Stomach (tissue), 4 donors: ENCODE results near the gene PRM3.

Experiments used
- POLR2AphosphoS5 ChIP-seq, 3 donors: sonication (generic); formaldehyde crosslinking; IDR thresholded peaks; one replicate each; pipeline ENCODE4 v1.6.1; 2016; ENCODE audit warnings: antibody characterized with exemption in 3 of 3
- TF ChIP-seq, protein P1 (sequence below), 7 experiments: fragments of 450-650 bp in 4 of 7; fragments of 200-600 bp in 3 of 7; sonication (generic) in 3 of 7; IDR thresholded peaks; one replicate each; pipeline ENCODE4 v1.5.1; 2016 to 2019; ENCODE audit warnings: antibody characterized with exemption in 7 of 7, control low read depth in 2 of 7, mild to moderate bottlenecking in 1 of 7

DNA sequence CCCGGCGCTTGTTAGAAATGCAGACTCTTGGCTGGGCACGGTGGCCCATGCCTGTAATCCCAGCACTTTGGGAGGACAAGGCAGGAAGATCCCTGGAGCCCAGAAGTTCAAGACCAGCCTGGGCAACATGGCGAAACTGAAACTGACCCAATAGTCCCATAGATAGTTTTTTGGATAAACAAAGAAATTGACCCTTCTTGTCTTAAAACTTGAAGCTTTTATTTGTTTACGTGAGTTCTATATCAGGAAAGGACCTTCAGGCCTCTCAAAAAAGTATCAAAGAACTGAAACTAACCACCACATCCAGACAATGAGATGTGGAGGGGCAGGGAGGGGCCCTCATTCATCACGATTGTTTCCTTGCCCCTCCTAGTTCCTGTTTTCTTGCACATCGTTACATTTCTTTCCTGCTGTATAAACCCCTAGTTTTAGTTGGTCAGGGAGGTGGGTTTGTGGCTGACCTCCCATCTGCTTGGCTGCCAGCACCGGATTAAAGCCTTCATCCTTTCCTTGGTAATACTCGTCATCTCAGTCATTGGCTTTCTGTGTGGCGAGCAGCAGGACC is 37.6 kb upstream of the PRM3 start:
- no peak for TF ChIP-seq POLR2AphosphoS5 (IDR thresholded peaks at IDR 0.05)
- TF ChIP-seq, protein P1, sequence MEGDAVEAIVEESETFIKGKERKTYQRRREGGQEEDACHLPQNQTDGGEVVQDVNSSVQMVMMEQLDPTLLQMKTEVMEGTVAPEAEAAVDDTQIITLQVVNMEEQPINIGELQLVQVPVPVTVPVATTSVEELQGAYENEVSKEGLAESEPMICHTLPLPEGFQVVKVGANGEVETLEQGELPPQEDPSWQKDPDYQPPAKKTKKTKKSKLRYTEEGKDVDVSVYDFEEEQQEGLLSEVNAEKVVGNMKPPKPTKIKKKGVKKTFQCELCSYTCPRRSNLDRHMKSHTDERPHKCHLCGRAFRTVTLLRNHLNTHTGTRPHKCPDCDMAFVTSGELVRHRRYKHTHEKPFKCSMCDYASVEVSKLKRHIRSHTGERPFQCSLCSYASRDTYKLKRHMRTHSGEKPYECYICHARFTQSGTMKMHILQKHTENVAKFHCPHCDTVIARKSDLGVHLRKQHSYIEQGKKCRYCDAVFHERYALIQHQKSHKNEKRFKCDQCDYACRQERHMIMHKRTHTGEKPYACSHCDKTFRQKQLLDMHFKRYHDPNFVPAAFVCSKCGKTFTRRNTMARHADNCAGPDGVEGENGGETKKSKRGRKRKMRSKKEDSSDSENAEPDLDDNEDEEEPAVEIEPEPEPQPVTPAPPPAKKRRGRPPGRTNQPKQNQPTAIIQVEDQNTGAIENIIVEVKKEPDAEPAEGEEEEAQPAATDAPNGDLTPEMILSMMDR (IDR thresholded peaks at IDR 0.05): no peak
